Uterus (tissue), 2 donors: ENCODE measurements around the gene KCNH2.

Source experiments
- POLR2A ChIP-seq, 2 donors: fragments of 450-650 bp; IDR thresholded peaks; one replicate each; pipeline ENCODE4 v1.6.1; 2016; ENCODE audit warnings: antibody characterized with exemption in 2 of 2, mild to moderate bottlenecking in 1 of 2, moderate library complexity in 1 of 2
- TF ChIP-seq, protein P1 (sequence below), 4 experiments: fragments of 200-600 bp in 2 of 4; fragments of 450-650 bp in 2 of 4; sonication (generic) in 2 of 4; IDR thresholded peaks; one replicate each; pipeline ENCODE4 v1.5.1; 2016 to 2019; ENCODE audit warnings: antibody characterized with exemption in 4 of 4, mild to moderate bottlenecking in 2 of 4, moderate library complexity in 1 of 4

DNA sequence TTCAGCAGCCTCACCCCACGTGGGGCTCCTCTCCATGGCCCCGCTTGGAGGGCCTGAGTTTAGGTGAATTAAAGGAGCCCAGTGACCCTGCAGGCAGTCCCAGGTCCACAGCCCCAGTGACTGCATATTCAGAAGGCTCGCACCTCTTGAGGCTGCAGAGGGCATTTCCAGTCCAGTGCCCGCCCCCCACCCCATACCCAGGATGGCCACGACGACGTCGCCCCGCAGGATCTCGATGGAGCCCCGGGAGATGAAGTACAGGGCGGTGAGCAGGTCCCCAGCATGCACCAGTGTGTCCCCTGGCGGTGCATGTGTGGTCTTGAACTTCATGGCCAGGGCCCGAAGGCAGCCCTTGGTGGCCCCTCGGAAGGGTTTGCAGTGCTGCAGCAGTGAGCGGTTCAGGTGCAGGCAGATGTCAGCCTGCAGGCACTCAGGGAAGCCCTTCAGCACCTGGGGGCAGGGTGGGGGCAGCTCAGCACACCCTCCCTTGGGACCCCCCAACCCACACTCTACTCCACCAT, 28.1 kb downstream of the KCNH2 start:
- no peak for TF ChIP-seq POLR2A (IDR thresholded peaks at IDR 0.05)
- TF ChIP-seq, protein P1, sequence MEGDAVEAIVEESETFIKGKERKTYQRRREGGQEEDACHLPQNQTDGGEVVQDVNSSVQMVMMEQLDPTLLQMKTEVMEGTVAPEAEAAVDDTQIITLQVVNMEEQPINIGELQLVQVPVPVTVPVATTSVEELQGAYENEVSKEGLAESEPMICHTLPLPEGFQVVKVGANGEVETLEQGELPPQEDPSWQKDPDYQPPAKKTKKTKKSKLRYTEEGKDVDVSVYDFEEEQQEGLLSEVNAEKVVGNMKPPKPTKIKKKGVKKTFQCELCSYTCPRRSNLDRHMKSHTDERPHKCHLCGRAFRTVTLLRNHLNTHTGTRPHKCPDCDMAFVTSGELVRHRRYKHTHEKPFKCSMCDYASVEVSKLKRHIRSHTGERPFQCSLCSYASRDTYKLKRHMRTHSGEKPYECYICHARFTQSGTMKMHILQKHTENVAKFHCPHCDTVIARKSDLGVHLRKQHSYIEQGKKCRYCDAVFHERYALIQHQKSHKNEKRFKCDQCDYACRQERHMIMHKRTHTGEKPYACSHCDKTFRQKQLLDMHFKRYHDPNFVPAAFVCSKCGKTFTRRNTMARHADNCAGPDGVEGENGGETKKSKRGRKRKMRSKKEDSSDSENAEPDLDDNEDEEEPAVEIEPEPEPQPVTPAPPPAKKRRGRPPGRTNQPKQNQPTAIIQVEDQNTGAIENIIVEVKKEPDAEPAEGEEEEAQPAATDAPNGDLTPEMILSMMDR (IDR thresholded peaks at IDR 0.05): no peak
